SK-N-MC (cell line): ENCODE measurements around the gene GRK3.
"Not testable (repeated sequence)": the region's sequence is repeated elsewhere in the genome, so short reads cannot be mapped to it uniquely, and the experiment has no call there.

Experiments used
- EZH2 ChIP-seq: fragments of 200-600 bp; sonication (generic); IDR thresholded peaks from one replicate; pipeline ENCODE4 v1.6.1; 2017; ENCODE audit warnings: antibody characterized with exemption
- FOXP2 ChIP-seq: optimal IDR thresholded peaks from 2 replicates; pipeline ENCODE3; 2011; ENCODE audit warnings: mild to moderate bottlenecking, moderate library complexity; ENCODE audit not compliant: insufficient read depth; ENCODE audit errors: extremely low read length, control extremely low read depth
- POLR2AphosphoS5 ChIP-seq: IDR thresholded peaks from 2 replicates; pipeline ENCODE4 v1.6.1; 2012; ENCODE audit warnings: mild to moderate bottlenecking, low read depth, low read length, borderline replicate concordance

- TF ChIP-seq FOXP2, POLR2AphosphoS5, EZH2: not testable (repeated sequence)
Observed at GRCh38 chr22:25561927-25562326, 2.5 kb upstream of the GRK3 start.
